22Rv1 (cell line): Measurements from ENCODE around the gene DNER.

Source experiments
- ZFX ChIP-seq: fragments of 450-650 bp; IDR thresholded peaks from 2 replicates; pipeline ENCODE4 v1.6.1; 2017; ENCODE audit warnings: antibody characterized with exemption, borderline replicate concordance
- TF ChIP-seq, protein P1 (sequence below): fragments of 450-650 bp; IDR thresholded peaks from 2 replicates; pipeline ENCODE4 v1.5.1; 2017; ENCODE audit warnings: mild to moderate bottlenecking

DNA sequence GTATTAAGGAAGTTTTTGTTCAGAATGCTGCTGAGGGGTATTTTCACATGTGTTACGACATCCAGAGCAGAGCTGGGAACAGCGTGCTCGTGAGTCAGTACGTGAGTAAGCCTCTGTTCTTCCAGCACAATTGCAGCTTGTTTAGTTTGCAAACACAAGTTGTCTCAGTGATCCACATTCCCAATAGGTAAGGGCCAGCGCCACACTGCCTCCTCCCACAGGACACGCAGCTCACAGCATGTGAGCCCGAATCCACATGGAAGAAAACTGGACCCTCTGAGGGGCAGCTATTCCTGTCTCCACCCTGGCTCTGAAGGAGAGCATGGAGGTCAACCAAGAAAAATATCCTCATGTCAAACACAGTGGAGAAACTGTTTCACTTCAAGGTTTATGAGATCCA lies 269.3 kb downstream of the DNER start:
- TF ChIP-seq, protein P1, sequence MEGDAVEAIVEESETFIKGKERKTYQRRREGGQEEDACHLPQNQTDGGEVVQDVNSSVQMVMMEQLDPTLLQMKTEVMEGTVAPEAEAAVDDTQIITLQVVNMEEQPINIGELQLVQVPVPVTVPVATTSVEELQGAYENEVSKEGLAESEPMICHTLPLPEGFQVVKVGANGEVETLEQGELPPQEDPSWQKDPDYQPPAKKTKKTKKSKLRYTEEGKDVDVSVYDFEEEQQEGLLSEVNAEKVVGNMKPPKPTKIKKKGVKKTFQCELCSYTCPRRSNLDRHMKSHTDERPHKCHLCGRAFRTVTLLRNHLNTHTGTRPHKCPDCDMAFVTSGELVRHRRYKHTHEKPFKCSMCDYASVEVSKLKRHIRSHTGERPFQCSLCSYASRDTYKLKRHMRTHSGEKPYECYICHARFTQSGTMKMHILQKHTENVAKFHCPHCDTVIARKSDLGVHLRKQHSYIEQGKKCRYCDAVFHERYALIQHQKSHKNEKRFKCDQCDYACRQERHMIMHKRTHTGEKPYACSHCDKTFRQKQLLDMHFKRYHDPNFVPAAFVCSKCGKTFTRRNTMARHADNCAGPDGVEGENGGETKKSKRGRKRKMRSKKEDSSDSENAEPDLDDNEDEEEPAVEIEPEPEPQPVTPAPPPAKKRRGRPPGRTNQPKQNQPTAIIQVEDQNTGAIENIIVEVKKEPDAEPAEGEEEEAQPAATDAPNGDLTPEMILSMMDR: no peak
- TF ChIP-seq ZFX: no peak
